HG03469 (cell line): ENCODE results near the gene TAOK1.
"Not testable (repeated sequence)": the region's sequence is repeated elsewhere in the genome, so short reads cannot be mapped to it uniquely, and the experiment has no call there.

Source experiments
- ATAC-seq: cut with Tn5 transposase; IDR thresholded peaks from one replicate; pipeline ENCODE4 v1.9.1; 2021; ENCODE audit warnings: mild to moderate bottlenecking, moderate library complexity, moderate number of reproducible peaks; ENCODE audit not compliant: unreplicated experiment

TAOK1 gene

DNA sequence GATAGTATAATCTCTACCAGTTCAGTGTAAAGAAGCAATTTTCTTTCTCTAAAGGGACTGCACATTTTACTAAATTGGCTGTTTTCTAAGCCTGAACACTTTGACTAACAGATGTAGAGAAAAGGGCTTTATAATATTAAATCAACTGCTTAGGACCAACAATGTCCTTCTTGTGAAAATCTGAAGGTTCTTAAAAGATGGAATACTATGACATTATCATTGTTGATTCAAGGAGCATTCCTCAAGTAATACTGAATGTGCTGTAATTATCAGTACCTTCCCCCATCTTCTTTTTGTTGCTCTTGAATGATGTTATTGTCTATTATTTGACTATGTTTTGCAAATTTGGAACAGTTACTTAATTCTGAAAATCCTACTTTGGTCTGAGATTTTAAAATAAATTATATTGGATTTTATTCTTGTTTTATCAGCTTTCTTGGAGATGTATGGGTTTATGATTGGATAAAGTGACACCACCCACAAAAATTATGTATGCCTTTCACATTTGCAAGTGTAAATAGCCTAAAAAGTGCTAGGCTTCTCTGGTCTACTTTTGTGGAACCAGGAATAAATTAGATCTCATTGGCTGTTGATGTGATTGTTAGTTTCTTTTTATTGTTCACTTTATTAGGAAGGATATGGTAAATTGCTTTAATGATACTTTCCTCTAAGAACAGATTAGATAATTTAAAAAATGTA is 53.0 kb downstream of the TAOK1 start:
- ATAC-seq, result no peak

GRCh38 chr17:29444589-29444988 is 54.4 kb downstream of the TAOK1 start:
- ATAC-seq, result no peak

- ATAC-seq, result no peak
Measured at GRCh38 chr17:29445844-29446243, 55.7 kb downstream of the TAOK1 start.

DNA sequence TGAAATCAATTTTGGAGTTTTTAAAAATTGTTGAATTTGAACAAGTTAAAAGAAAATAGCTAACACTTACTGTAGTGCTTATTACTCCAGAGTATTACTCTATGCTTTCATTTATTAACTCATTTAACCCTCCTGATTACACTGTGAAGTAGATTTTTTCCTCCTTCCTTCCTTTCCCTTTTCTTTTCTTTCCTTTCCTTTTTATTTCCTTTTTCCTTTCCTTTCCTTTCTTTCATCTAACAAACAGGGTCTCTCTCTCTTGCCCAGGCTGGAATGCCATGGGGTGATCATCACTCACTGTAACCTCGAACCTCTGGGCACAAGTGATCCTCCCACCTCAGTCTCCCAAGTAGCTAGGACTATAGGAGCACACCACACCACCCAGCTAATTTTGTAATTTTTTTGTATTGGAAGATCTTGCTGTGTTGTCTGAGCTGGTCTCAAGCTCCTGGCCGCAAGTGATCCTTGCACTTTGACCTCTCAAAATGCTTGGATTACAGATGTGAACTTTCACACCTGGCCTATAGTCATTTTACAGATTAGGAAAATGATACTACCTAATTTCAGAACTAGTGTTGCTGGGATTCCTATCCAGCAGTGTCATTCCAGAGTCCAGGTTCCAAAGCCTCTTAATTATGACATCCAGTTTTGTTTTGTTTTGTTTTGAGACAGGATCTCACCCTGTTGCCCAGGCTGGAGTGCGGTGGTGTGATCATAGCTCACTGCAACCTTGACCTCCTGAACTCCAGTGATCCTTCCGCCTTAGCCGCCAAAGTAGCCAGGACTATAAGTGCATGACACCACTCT is 59.9 kb downstream of the TAOK1 start:
- ATAC-seq, result no peak

GRCh38 chr17:29451121-29451742 is 61.1 kb downstream of the TAOK1 start:
- no peak for ATAC-seq

DNA sequence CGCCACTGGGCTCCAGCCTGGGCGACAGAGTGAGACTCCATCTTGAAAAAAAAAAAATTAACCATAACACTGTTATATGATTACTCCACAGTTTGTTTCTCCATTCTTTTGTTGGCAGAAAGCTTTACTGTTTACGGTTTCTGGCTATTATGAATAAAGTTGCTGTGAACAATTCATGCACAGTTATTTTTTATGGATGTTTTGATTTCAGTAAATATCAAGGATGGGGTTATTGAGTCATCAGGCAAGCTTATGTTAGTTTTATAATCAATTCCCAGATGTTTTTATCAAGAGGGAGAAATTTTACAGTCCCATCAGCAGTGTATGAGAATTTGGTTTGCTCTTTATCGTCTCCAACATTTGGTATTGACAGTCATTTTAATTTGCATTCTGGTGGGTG is 67.9 kb downstream of the TAOK1 start:
- ATAC-seq, result no peak

DNA sequence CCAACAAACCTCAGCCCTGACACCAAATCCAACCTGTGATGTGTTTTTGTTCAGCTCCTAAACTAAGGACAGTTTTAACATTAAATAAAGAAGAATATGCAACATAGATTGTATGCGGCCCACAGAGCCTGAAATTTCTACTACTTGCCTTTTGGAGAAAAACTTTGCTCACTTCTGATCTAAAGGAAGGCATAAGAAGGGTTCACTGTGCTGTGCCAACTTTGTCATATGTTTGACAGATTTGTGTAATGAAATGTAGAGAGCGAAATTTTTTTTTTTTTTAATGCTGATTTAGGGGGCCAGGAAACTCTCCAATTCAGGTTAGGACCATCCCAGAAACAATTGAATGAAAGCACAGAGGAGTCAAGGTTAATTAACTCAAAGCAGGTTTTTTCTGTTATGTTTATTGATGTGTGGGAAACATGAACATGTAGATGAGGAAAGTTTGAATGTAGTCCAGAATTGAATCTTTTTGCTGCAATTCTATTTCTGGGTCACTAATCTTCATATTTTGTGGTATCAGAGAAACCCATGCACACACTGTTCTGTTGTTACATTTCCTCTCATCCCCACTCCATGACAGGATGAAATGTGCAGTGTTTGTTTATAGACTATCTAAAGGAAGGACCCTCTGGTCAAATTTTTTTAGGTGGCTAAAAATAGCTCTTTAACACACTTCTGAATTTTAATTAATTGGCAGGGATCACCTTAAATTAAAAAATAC is 71.5 kb downstream of the TAOK1 start:
- no peak for ATAC-seq

DNA sequence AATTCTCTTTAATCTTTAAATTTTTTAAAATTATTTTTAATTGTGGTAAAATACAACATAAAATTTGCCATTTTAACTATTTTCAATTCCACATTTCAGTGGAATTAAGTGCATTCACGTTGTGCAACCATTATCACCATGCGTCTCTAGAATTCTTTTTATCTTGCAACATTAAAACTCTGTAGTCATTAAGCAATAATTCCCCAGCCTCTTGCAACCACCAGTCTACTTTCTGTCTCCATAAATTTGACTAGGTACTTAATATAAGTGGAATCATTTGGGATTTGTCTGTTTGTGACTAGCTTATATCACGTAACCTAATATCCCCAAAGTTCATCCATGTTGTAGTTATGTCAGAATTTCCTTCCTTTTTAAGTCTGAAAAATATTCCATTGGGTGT is 79.1 kb downstream of the TAOK1 start:
- no peak for ATAC-seq

- ATAC-seq, result not testable (repeated sequence)
Measured at GRCh38 chr17:29473437-29473836, 83.3 kb downstream of the TAOK1 start.

DNA sequence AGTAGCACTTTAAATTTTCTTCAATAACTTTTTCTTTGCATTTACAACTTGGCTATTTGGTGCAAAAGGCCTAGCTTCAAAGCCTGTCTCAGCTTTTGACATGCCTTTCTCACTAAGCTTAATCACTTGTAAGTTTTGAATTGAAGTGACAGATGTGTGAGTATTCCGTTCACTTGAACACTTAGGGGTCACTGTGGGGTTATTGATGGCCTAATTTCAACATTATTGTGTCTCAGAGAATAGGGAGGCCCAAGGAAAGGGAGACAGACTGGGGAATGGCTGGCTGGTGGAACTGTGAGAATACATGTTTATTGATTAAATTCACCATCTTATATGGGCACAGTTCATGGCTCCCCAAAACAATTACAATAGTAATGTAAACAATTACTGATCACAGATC is 84.1 kb downstream of the TAOK1 start:
- ATAC-seq, result no peak

- ATAC-seq, result no peak
Measured at GRCh38 chr17:29475891-29476290, 85.7 kb downstream of the TAOK1 start.

DNA sequence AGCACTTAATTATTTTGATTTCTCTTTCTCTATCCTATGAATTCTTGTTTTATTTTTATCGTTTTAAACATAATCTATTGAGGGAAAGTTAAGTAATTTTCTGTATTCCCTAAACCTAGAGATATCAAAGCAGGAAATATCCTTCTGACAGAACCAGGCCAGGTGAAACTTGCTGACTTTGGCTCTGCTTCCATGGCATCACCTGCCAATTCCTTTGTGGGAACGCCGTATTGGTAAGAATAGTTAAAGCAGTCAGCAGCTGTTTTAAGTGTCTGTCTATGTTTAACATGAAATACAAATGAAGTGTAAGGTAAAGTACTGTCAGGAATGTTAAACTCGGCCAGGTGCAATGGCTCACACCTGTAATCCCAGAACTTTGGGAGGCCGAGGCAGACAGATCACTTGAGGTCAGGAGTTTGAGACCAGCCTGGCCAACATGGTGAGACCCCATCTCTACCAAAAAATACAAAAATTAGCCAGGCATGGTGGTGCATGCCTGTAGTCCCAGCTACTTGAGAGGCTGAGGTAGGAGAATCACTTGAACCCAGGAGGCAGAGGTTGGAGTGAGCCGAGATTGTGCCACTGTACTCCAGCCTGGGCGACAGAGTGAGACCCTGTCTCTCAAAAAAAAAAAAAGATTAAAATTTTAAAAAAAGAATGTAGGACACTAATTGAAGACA is 90.2 kb downstream of the TAOK1 start:
- ATAC-seq, result not testable (repeated sequence)

DNA sequence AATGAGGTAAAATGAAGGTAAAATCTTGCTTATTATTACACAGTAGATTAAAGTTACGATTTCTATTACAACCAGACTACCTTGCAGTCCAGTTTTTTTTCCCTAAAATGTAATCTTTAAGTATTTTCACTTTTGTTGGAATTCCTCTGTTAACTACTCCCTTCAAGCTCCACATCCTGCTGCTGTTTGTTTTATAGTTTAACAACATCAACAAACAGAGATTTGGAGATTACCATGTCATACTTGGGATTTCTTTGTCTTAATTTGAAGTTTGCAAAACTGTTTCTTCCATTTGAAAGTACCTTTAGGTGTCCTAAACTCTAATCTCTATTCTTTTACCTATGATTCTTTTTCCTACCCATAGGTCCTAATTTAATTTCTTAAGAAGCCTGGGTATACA is 93.3 kb downstream of the TAOK1 start:
- ATAC-seq, result no peak

GRCh38 chr17:29495011-29495410 is 104.8 kb downstream of the TAOK1 start:
- no peak for ATAC-seq

DNA sequence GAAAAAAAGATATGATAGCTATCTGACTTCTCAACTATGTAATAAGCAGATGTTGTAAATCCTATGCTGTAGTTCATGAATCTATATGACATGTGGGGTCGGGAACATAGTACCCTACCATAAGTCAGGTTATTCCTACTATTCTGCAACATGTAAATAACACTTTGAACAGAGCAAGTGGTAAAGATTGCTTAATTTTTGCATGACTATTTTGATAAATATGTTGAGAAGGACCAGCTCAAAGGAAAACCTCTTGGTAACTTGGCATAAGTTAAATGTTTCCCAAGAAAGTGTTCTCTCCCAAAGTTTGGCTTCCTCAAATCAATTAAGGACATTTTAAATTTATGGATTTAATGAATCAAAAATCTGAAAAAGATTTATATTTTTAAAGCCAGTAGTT is 114.5 kb downstream of the TAOK1 start:
- no peak for ATAC-seq

GRCh38 chr17:29505836-29506235 is 115.7 kb downstream of the TAOK1 start:
- no peak for ATAC-seq

GRCh38 chr17:29510953-29511352 is 120.8 kb downstream of the TAOK1 start:
- no peak for ATAC-seq

DNA sequence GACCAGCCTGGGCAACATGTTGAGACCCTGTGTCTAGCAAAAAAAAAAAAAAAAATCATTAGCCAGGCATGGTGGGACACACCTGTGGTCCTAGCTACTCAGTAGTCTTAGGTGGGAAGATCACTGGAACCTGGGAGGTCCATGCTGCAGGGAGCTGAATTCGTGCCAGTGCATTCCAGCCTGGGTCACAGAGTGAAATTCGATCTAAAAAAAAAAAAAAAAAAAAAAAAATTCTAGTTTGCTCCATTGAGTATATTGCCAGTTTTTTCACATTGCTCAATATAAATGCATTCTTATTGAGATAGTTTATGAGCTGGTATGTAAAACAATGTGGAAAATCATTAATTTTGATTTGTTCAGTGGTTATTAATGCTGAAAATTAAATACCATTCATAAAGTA is 124.6 kb downstream of the TAOK1 start:
- ATAC-seq, result no peak

DNA sequence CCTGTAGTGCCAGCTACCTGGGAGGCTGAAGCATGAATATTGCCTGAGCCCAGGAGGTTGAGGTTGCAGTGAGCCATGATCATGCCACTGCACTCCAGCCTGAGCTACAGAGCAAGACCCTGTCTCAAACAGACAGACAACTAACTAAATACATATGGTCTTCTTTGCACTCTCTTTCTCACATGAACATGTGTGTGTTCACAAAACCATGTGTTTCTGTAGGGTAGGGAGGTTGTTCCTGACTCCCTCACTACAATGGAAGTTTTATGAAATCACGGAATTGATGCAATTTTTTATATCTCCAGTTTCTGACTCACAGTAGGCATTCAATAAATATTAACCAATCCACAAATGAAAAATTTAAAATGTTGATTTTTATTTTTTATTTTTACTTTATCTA is 128.2 kb downstream of the TAOK1 start:
- ATAC-seq, result no peak

- no peak for ATAC-seq
Measured at GRCh38 chr17:29524692-29525091, 134.5 kb downstream of the TAOK1 start.

DNA sequence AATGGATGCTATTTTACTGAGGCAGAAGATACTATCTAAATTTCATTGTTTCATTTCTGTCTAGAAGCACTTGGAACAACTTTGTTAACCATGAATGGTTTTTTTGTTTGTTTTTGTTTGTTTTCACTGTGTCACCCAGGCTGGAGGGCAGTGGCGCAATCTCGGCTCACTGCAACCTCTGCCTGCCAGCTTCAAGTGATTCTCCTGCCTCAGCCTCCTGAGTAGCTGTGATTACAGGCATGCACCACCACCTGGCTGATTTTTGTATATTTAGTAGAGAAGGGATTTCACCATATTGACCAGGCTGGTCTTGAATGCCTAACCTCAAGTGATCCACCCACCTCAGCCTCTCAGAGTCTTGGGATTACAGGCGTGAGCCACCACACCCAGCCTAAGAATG is 136.2 kb downstream of the TAOK1 start:
- ATAC-seq, result no peak
